Testis (tissue), 3 donors: ENCODE results near the gene GANC. TPM values are rescaled to one million over a fixed set of nuclear protein-coding genes. Genes with fewer than 3 reads are reported as not detected.
"Not testable (repeated sequence)": the region's sequence is repeated elsewhere in the genome, so short reads cannot be mapped to it uniquely, and the experiment has no call there.

ENCODE experiments used
- DNase-seq: peaks from one replicate; pipeline ENCODE4 v3.0.0-alpha.2; 2019
- H3K27ac ChIP-seq, 2 donors: fragments of 200-600 bp; sonication (generic); one replicate each; pipeline ENCODE4 v1.5.1; 2019
- H3K27me3 ChIP-seq: fragments of 200-600 bp; sonication (generic); one replicate; pipeline ENCODE4 v1.5.1; 2019
- H3K36me3 ChIP-seq: fragments of 200-600 bp; sonication (generic); one replicate; pipeline ENCODE4 v1.5.1; 2017; ENCODE audit warnings: low read depth; ENCODE audit errors: missing control alignments
- H3K4me1 ChIP-seq: fragments of 200-600 bp; sonication (generic); one replicate; pipeline ENCODE4 v1.5.1; 2019
- H3K4me3 ChIP-seq, 2 donors: fragments of 200-600 bp; sonication (generic); one replicate each; pipeline ENCODE4 v1.5.1; 2017 to 2019
- H3K9me3 ChIP-seq: fragments of 200-600 bp; sonication (generic); one replicate; pipeline ENCODE4 v1.5.1; 2017
- CTCF ChIP-seq, 3 experiments: fragments of 450-650 bp in 2 of 3; fragments of 200-600 bp in 1 of 3; sonication (generic) in 1 of 3; IDR thresholded peaks; one replicate each; pipeline ENCODE4 v1.5.1; 2016 to 2019; ENCODE audit warnings: antibody characterized with exemption in 3 of 3, mild to moderate bottlenecking in 2 of 3, moderate library complexity in 1 of 3
- POLR2A ChIP-seq: fragments of 450-650 bp; IDR thresholded peaks from one replicate; pipeline ENCODE4 v1.6.1; 2017; ENCODE audit warnings: antibody characterized with exemption, mild to moderate bottlenecking, moderate library complexity
- WGBS, 2 donors: methylation state at CpG; one replicate each; pipeline ENCODE4 v1.1.5; 2018; 5-methylcytosine and 5-hydroxymethylcytosine counted together
- intact Hi-C: fragments of 100-400 bp; cut with DNase I; formaldehyde crosslinking; loops from one replicate; pipeline ENCODE4 v1.15.1; 2023; ENCODE audit warnings: low total_unique reads
- polyA plus RNA-seq: library from polyadenylated mRNA; stranded (reverse); fragments of 350-450 nt; fragmentation: Illumina TruSeq; extraction: RNeasy Lipid Tissue Mini Kit (QIAGEN cat#74804); gene quantifications from one replicate; pipeline ENCODE4 v1.2.3, GENCODE V29; 2014; ENCODE audit warnings: low read depth, low replicate concordance; ENCODE audit not compliant: insufficient read depth
- total RNA-seq, 2 donors: library from RNA; depleted of rRNA; stranded (reverse); fragments of >200 nt; gene quantifications; one replicate each; pipeline ENCODE4 v1.2.3, GENCODE V29; 2016

GANC gene
- total and polyA plus RNA-seq, 3 donors from 2014 or later: 37.6 to 63.4 (median 54.8) TPM

GRCh38 chr15:42335074-42335473 lies 62.1 kb downstream of the GANC start:
- no peak for DNase-seq
- Histone ChIP-seq H3K4me3 (no peak overlapping the region), H3K4me1 (peaks cover 3% of the 10 kb centered on the region), H3K36me3 (no peaks in the 10 kb centered on the region), H3K27me3 (no peaks in the 10 kb centered on the region), H3K27ac (no peak overlapping the region), H3K9me3 (no peaks in the 10 kb centered on the region)
- TF ChIP-seq CTCF (IDR thresholded peaks at IDR 0.05) (no peak), POLR2A (no peak)
- intact Hi-C loops: no loop called here
- 97 to 100% methylated on average over 2 of the region's 2 CpGs for WGBS, 2 donors

- H3K36me3 ChIP-seq, H3K27ac ChIP-seq, H3K9me3 ChIP-seq, H3K4me3 ChIP-seq, DNase-seq, H3K4me1 ChIP-seq, intact Hi-C loops, H3K27me3 ChIP-seq: not testable (repeated sequence)
- 94 to 96% methylated on average over 1 of the region's 1 CpG for WGBS, 2 donors
These were observed 63.6 kb downstream of the GANC start for GRCh38 chr15:42336650-42337049.

- H3K9me3 ChIP-seq, H3K4me1 ChIP-seq, H3K27me3 ChIP-seq, DNase-seq, H3K4me3 ChIP-seq, H3K36me3 ChIP-seq, H3K27ac ChIP-seq, intact Hi-C loops: not testable (repeated sequence)
- WGBS, 2 donors: 96% methylated on average over 3 of the region's 3 CpGs
These were observed 64.1 kb downstream of the GANC start for GRCh38 chr15:42337104-42337503.

- Histone ChIP-seq H3K27me3 (no peaks in the 10 kb centered on the region), H3K27ac (no peak overlapping the region), H3K4me1 (peaks cover 3% of the 10 kb centered on the region), H3K9me3 (no peaks in the 10 kb centered on the region), H3K4me3 (no peak overlapping the region), H3K36me3 (no peaks in the 10 kb centered on the region)
- TF ChIP-seq POLR2A (no peak), CTCF (IDR thresholded peaks at IDR 0.05) (no peak)
- DNase-seq: no peak
- WGBS, 2 donors: 50 to 51% methylated on average over 2 of the region's 2 CpGs
- intact Hi-C loops: no loop called here
These were observed 65.5 kb downstream of the GANC start for GRCh38 chr15:42338500-42338899.

- no peak for TF ChIP-seq POLR2A
- TF ChIP-seq CTCF (IDR thresholded peaks at IDR 0.05): no peak
- intact Hi-C loops: no loop called here
- no peaks in the 10 kb centered on the region for H3K27me3 ChIP-seq
- H3K9me3 ChIP-seq: no peaks in the 10 kb centered on the region
- DNase-seq: no peak
- WGBS, 2 donors: 94 to 99% methylated on average over 6 of the region's 6 CpGs
- no peak overlapping the region for H3K4me3 ChIP-seq
- no peaks in the 10 kb centered on the region for H3K36me3 ChIP-seq
- H3K27ac ChIP-seq: no peak overlapping the region
- peaks cover 2% of the 10 kb centered on the region for H3K4me1 ChIP-seq
These were observed 70.7 kb downstream of the GANC start for GRCh38 chr15:42343596-42344232.

GRCh38 chr15:42344763-42345162 lies 71.8 kb downstream of the GANC start:
- intact Hi-C loops: no loop called here
- no peak for TF ChIP-seq POLR2A
- TF ChIP-seq CTCF (IDR thresholded peaks at IDR 0.05): no peak

More at GRCh38 chr15:42344763-42345162, 71.8 kb downstream of the GANC start:
- Histone ChIP-seq H3K27ac (peak overlapping the region in 1 of 2 donors; percentile 9), H3K9me3 (no peaks in the 10 kb centered on the region), H3K27me3 (no peaks in the 10 kb centered on the region), H3K4me3 (no peak overlapping the region), H3K36me3 (no peaks in the 10 kb centered on the region), H3K4me1 (no peaks in the 10 kb centered on the region)
- no peak for DNase-seq
- WGBS, 2 donors: 72 to 78% methylated on average over 5 of the region's 5 CpGs
